Esophagus (tissue), 2 donors: ENCODE data around the gene RNF31. TPM values are rescaled to one million over a fixed set of nuclear protein-coding genes. Genes with fewer than 3 reads are reported as not detected.

Source experiments
- H3K27ac ChIP-seq, 2 donors: one replicate each; pipeline ENCODE4 v1.5.1; 2013; ENCODE audit warnings: low read depth in 2 of 2, mild to moderate bottlenecking in 2 of 2, inconsistent platforms in 1 of 2, low read length in 1 of 2, moderate library complexity in 1 of 2
- H3K27me3 ChIP-seq, 2 donors: one replicate each; pipeline ENCODE4 v1.6.1; 2013; ENCODE audit warnings: low read length in 2 of 2, control low read depth in 1 of 2, mild to moderate bottlenecking in 1 of 2; ENCODE audit not compliant: insufficient read depth in 2 of 2, control insufficient read depth in 1 of 2
- H3K36me3 ChIP-seq, 2 donors: one replicate each; pipeline ENCODE4 v1.6.1; 2013; ENCODE audit warnings: low read length in 1 of 2; ENCODE audit not compliant: control insufficient read depth in 2 of 2, insufficient read depth in 2 of 2
- H3K4me1 ChIP-seq, 2 donors: one replicate each; pipeline ENCODE4 v1.6.1; 2013; ENCODE audit warnings: low read length in 1 of 2; ENCODE audit not compliant: control insufficient read depth in 2 of 2, insufficient read depth in 2 of 2
- H3K4me3 ChIP-seq, 2 donors: one replicate each; pipeline ENCODE4 v1.5.1; 2013; ENCODE audit warnings: low read length in 2 of 2, mild to moderate bottlenecking in 2 of 2, low read depth in 1 of 2, moderate library complexity in 1 of 2
- H3K9me3 ChIP-seq, 2 donors: one replicate each; pipeline ENCODE4 v1.6.1; 2013; ENCODE audit warnings: mild to moderate bottlenecking in 2 of 2, low read depth in 1 of 2, low read length in 1 of 2, moderate library complexity in 1 of 2; ENCODE audit not compliant: control insufficient read depth in 2 of 2, insufficient read depth in 1 of 2
- WGBS, 2 donors: extraction: QIAGEN DNeasy Blood & Tissue Kit; methylation state at CpG; one replicate each; pipeline ENCODE4 v1.1.7; 2013; 5-methylcytosine and 5-hydroxymethylcytosine counted together
- polyA plus RNA-seq, 2 donors: library from polyadenylated mRNA; stranded (reverse); fragments of 200-250 nt; gene quantifications; one replicate each; pipeline ENCODE4 v1.2.3, GENCODE V29; 2013
- donor health status: healthy with polysubstance abuse.
- donor health status: Bipolar disorder and iron deficiency.

The RNF31 gene
- polyA plus RNA-seq, 2 donors: 27.4 to 70.6 TPM

DNA sequence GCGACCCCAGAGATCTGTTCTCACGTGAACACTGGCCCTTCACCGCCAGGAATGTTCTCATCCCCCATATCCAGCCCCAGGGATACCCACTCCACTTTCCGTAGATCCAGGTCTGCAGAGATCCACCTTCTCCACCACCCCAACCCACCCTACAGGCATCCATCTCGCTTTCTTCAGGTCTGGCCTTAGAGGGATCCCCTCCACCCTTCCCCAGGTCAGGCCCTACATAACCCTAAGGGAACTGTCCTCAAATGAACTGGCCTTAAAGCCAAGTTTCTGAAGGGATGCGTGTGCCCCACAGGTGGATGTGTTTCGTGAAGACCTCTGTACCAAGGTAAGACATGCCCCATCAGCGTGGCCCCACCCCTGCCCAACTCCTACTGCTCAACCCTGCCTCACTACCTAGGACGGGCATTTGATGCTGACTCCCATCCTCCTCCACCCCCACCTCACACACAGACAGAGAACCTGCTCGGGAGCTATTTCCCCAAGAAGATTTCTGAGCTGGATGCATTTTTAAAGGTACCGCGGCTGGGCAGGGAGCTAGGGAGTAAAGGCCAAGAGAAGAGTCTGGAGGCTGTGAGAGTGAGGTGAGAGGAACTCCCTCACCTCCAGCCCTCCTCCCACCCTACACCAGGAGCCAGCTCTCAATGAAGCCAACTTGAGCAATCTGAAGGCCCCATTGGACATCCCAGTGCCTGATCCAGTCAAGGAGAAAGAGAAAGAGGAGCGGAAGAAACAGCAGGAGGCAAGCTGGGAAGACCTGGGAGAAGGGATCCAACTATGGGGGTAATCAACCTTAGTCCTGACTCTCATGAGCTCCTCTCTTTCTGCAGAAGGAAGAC, 10.4 kb upstream of the RNF31 start:
- Histone ChIP-seq H3K27ac (peak overlapping the region; percentile 81 to 87), H3K4me3 (peak overlapping the region; percentile 63 to 94), H3K9me3 (no peaks in the 10 kb centered on the region), H3K36me3 (peaks cover 3 to 14% of the 10 kb centered on the region in 2 donors), H3K4me1 (peaks cover 8 to 15% of the 10 kb centered on the region in 2 donors), H3K27me3 (no peaks in the 10 kb centered on the region)
- 25% methylated on average over 13 of the region's 13 CpGs for WGBS, 2 donors

DNA sequence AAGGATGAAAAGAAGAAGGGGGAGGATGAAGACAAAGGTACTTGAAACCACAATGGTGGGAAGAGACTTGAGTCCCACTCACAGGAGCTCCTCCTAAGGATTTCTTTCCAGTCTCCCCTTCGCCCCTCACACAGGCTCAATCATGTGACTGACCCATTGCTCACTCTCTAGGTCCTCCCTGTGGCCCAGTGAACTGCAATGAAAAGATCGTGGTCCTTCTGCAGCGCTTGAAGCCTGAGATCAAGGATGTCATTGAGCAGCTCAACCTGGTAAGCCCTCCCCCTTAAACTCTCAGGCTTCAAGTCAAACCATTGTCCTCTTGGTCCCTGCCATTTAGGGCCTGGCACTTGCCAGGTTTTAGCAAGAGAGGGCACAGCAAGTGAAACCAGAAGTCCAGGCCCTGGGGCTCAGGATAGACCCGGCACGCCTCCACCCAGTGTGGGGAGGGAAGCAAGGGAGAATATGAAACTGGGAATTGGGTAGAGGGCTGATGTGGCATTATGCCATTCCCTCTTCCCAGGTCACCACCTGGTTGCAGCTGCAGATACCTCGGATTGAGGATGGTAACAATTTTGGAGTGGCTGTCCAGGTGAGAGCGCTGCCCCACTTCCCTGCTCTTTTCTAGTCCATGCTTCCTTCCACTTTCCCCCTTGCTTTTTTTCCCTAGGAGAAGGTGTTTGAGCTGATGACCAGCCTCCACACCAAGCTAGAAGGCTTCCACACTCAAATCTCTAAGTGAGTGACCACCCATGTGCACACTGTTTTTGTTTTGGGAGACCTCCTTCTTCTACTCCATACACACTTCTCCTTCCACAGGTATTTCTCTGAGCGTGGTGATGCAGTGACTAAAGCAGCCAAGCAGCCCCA, 9.5 kb upstream of the RNF31 start:
- H3K36me3 ChIP-seq: peaks cover 3 to 14% of the 10 kb centered on the region in 2 donors
- no peak overlapping the region for H3K4me3 ChIP-seq
- peaks cover 8 to 15% of the 10 kb centered on the region in 2 donors for H3K4me1 ChIP-seq
- no peaks in the 10 kb centered on the region for H3K9me3 ChIP-seq
- peak overlapping the region in 1 of 2 donors; percentile 87 for H3K27ac ChIP-seq
- H3K27me3 ChIP-seq: no peaks in the 10 kb centered on the region
- WGBS, 2 donors: 79 to 87% methylated on average over 8 of the region's 8 CpGs

DNA sequence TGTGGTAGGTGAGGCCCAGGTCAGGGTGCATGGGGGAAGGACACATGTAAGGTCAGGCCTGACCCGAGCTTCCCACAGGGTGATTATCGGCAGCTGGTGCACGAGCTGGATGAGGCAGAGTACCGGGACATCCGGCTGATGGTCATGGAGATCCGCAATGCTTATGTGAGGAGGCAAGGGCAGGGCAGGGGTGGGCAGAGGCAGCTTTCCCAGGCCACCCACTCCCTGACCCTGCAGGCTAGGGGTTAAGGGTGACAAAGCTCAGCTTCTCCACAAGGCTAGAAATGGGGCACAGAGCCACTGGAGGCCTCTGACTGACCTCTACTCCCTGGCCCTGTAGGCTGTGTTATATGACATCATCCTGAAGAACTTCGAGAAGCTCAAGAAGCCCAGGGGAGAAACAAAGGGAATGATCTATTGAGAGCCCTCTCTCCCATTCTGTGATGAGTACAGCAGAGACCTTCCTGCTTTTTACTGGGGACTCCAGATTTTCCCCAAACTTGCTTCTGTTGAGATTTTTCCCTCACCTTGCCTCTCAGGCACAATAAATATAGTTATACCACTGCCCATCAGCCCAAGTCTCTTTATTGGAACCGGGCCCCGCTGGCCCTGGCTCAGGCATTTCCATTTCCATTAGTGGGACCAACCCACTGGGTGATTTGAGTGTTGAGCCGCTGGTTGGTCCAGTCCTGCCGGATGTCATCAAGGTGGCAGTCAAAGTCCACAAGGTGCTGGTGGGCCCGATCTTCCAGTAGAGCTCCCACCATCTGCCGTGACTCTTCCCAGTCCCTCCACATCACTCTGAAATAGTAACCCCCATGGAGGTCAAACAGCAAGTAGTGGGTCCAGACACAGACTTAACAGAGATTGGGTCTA, 8.7 kb upstream of the RNF31 start:
- 80 to 81% methylated on average over 13 of the region's 13 CpGs for WGBS, 2 donors
- peaks cover 8 to 15% of the 10 kb centered on the region in 2 donors for H3K4me1 ChIP-seq
- no peaks in the 10 kb centered on the region for H3K27me3 ChIP-seq
- no peak overlapping the region for H3K4me3 ChIP-seq
- H3K9me3 ChIP-seq: no peaks in the 10 kb centered on the region
- H3K36me3 ChIP-seq: peaks cover 3 to 14% of the 10 kb centered on the region in 2 donors
- H3K27ac ChIP-seq: no peak overlapping the region

DNA sequence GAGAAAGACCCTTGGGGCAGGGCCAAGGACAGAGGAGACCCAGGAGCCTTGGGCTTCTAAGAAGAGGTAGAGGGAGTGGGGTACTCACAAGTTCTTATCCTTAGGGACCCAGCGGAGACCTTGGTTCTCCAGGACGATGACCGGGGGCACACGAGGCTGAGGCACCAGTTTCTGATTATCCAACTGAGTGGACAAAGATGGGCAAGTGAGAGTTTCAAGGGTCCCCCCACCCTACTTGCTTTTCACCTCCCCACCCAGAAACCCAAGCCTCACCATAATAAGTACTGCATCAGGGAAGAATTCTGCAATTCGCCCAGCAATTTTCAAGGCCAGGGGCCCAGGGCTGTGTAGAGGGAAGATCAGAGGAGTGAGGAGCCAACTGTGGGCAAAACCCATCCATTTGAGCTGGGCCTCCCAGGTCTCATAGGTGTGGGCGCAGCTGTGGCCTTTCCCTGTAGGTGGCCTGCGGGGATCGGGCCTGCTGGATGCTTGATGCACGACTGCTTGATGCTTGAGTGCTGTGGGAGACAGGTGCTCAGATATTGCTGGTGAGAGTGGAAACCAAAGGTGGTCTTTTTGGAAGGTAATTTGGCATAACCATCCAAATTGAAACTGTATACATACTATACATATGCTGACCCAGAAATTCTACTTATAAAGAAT, 7.9 kb upstream of the RNF31 start:
- peaks cover 8 to 15% of the 10 kb centered on the region in 2 donors for H3K4me1 ChIP-seq
- no peak overlapping the region for H3K27ac ChIP-seq
- H3K4me3 ChIP-seq: no peak overlapping the region
- no peaks in the 10 kb centered on the region for H3K9me3 ChIP-seq
- peaks cover 3 to 18% of the 10 kb centered on the region in 2 donors for H3K36me3 ChIP-seq
- H3K27me3 ChIP-seq: no peaks in the 10 kb centered on the region
- 72 to 81% methylated on average over 9 of the region's 9 CpGs for WGBS, 2 donors

DNA sequence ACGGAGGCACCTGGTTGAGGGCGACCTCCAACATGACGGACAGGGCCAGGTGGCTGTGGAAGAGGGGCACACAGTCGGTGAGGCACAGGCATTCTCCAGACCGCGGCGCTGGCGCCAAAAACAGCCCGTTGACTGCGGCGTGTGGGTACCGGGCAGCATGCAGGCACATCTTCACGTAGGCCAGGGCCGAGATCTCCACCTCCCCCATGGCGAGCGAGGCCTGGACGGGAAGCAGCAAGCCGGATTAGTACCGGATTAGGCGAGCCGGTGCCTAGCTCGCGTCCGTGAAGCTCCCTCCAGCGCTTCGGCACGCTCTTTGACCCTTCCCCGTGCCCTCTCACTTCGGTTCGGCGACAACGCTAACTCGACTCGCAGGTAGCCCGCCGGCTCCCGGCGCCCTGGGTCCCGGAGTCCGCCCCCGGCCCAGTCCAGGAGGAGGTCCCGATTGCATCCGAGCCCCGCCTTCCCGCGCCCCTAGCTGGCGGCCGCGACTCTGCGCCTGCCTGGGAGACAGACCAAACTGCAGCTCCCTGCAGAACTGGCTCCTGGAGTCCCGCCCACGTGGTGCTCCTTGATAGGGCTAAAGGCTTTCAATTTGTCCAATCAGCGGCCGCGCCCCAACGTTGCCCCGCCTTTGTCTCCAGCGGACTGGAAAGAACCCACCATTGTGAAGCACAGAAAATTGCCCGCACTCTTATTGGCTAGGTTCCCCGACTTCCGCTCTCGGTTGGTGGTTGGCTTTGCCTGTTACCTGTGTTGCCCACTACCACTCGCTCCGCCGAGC, 6.0 kb upstream of the RNF31 start, which contains the start of gene EMC9:
Gene EMC9, minus strand, starts transcription at position 495 of the 784 bp plus-strand sequence. Its CDS starts 287 bp downstream, at position 208.
- peak within 1 kb of the TSS; percentile 63 to 85 for H3K4me3 ChIP-seq
- H3K36me3 ChIP-seq: peaks cover 3 to 21% of the 10 kb centered on the region in 2 donors
- H3K9me3 ChIP-seq: no peaks in the 10 kb centered on the region
- 0% methylated on average over 65 of the region's 65 CpGs for WGBS, 2 donors
- H3K27me3 ChIP-seq: no peaks in the 10 kb centered on the region
- H3K27ac ChIP-seq: peak within 1 kb of the TSS; percentile 97
- H3K4me1 ChIP-seq: peaks cover 8 to 21% of the 10 kb centered on the region in 2 donors

DNA sequence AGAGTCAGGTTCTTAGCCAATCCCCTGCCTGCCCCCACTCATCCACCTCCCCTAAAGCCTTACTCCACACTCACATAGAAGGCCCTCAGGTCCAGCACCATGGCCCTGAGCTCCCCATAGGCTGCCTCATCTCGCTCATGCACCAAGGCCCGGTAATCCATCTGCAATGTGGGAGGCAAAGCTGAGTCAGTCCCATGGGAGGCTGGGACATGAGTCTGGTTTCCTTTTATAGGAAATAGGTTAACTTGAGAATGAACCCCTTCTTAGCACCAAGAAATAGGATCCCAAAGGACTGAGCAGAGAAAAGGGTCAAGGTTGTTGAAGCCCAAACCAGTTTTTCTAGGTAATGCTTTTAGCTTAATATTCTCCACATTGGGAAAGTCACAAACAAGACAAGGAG, 3.8 kb upstream of the RNF31 start:
- no peaks in the 10 kb centered on the region for H3K27me3 ChIP-seq
- H3K27ac ChIP-seq: no peak overlapping the region
- no peak overlapping the region for H3K4me3 ChIP-seq
- peaks cover 3 to 10% of the 10 kb centered on the region in 2 donors for H3K36me3 ChIP-seq
- no peaks in the 10 kb centered on the region for H3K9me3 ChIP-seq
- peaks cover 8 to 14% of the 10 kb centered on the region in 2 donors for H3K4me1 ChIP-seq
- 84 to 87% methylated on average over 2 of the region's 2 CpGs for WGBS, 2 donors

DNA sequence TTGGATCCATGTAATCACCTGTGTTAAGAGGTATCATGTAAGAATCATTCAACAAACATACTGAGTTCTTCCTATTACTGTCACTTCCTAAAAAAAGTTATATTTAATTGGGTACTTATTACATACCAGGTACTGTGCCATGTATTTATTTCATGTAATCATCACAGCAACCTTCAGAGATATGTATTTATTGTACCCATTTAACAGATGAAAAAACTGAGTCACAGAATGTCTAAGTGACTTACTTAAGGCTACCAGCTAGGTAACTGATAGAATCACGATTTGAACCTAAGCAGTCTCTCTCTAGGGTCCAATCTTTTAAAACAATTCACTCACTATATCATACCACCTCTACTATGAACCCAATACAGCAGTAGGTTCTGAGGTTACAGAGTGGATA, 2.8 kb upstream of the RNF31 start:
- Histone ChIP-seq H3K9me3 (no peaks in the 10 kb centered on the region), H3K27me3 (no peaks in the 10 kb centered on the region), H3K4me1 (peaks cover 2 to 15% of the 10 kb centered on the region in 2 donors), H3K27ac (no peak overlapping the region), H3K36me3 (peaks cover 0 to 9% of the 10 kb centered on the region in 2 donors), H3K4me3 (no peak overlapping the region)
- WGBS, 2 donors: 85 to 88% methylated on average over 1 of the region's 1 CpG

DNA sequence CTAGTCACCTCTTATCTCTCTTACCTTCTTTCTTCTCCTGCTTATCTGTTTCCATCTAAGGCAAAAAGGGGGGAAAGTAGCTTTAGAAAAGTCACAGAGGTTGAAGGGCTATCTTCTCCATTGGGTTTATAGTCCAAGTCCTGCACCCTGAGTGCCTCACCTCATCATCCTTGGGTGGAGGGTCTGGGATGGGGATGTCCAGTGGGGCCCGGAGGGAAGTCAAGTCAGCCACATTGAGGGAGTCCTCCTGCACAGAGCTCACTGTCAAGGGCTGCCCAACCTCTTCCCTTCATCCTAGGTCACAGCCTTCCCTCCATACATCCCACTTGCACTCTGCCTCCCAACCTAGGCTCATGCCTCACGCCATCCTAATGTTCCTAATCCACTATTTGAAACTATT, 2.1 kb upstream of the RNF31 start:
- WGBS, 2 donors: 88 to 91% methylated on average over 2 of the region's 2 CpGs
- no peak overlapping the region for H3K27ac ChIP-seq
- H3K36me3 ChIP-seq: peaks cover 0 to 11% of the 10 kb centered on the region in 2 donors
- H3K27me3 ChIP-seq: no peaks in the 10 kb centered on the region
- peaks cover 0 to 14% of the 10 kb centered on the region in 2 donors for H3K4me1 ChIP-seq
- no peaks in the 10 kb centered on the region for H3K9me3 ChIP-seq
- H3K4me3 ChIP-seq: no peak overlapping the region
